ENCODE measurements around the gene UPK2.

GRCh38 chr11:118956094-118956846 is at the start of gene UPK2:
- TF ChIP-seq CTCF (IDR thresholded peaks at IDR 0.05): peak; percentile 90 to 98 (median 96)
- peak in 1 of 2 donors; percentile 7 for TF ChIP-seq POLR2A (IDR thresholded peaks at IDR 0.05)

Measured in uterus (tissue), 2 donors.